Motor neuron (in vitro differentiated cells): ENCODE results near the gene EYA2. TPM values are rescaled to one million over a fixed set of nuclear protein-coding genes. Genes with fewer than 3 reads are reported as not detected.
"Not testable (repeated sequence)": the region's sequence is repeated elsewhere in the genome, so short reads cannot be mapped to it uniquely, and the experiment has no call there.

ENCODE experiments used
- ATAC-seq, 8 experiments: fragments of 200-7000 bp; cut with Tn5 transposase; replicated peaks in 6 of 8; 2 replicates each; pipeline ENCODE4 v1.8.0; 2021; ENCODE audit warnings: mild to moderate bottlenecking in 8 of 8, moderate library complexity in 8 of 8
- H3K27ac ChIP-seq, 2 donors: fragments of 250-450 bp; sonication (Bioruptor Pico); 2 replicates each; pipeline ENCODE4 v1.9.0; 2021; ENCODE audit warnings: antibody characterized with exemption in 2 of 2, mild to moderate bottlenecking in 2 of 2, moderate library complexity in 1 of 2
- H3K4me1 ChIP-seq, 2 donors: fragments of 250-450 bp; sonication (Bioruptor Pico); replicated peaks in 1 of 2; 2 replicates each; pipeline ENCODE4 v1.6.1; 2021; ENCODE audit warnings: antibody characterized with exemption in 2 of 2, mild to moderate bottlenecking in 2 of 2, moderate library complexity in 1 of 2
- H3K4me3 ChIP-seq, 5 donors: fragments of 250-450 bp; sonication (Bioruptor Pico); 2 replicates each; pipeline ENCODE4 v1.9.0; 2021; ENCODE audit warnings: antibody characterized with exemption in 5 of 5, mild to moderate bottlenecking in 5 of 5, moderate library complexity in 4 of 5
- WGBS, 10 experiments: fragments of 450-650 bp; shearing (Covaris generic); methylation state at CpG; one replicate each; pipeline ENCODE4 v1.0.0; 2022; 5-methylcytosine and 5-hydroxymethylcytosine counted together
- in situ Hi-C, 9 experiments: fragments of 400-800 bp; cut with MboI; loops; one replicate each; pipeline ENCODE4 v1.15.0; 2021; ENCODE audit warnings: low sequenced_read_pairs in 9 of 9, low pct_unique_long_range_greater_than_20kb in 2 of 9; ENCODE audit not compliant: unreplicated experiment in 9 of 9
- total RNA-seq, 8 experiments: library from RNA; unstranded; fragments of 300-600 nt; gene quantifications; 2 replicates each; pipeline versions ENCODE4 v1.2.3 to v1.2.4, GENCODE V29; 2022

The EYA2 gene
- total RNA-seq, 8 experiments from 2014 or later = 0.18 to 7.5 (median 1.9) TPM; not detected in 1

GRCh38 chr20:47173596-47174216 is 279.1 kb downstream of the EYA2 start:
- 50 to 92% (median 78%) methylated on average over 1 to 6 of the region's 6 CpGs; no CpG with 5 or more reads in 5 of the 10 experiments for WGBS, 10 experiments
- in situ Hi-C loops = loop anchor here in 5 of 9 experiments (25.0 kb wide), 1 partner anchor 411 kb away; no protein-coding TSS in a partner anchor
- Histone ChIP-seq H3K4me3 (no peak overlapping the region), H3K27ac (no peak overlapping the region), H3K4me1 (no peaks in the 10 kb centered on the region)
- peak in 1 of 8 experiments; percentile 28 for ATAC-seq

GRCh38 chr20:47174456-47175243 is 280.0 kb downstream of the EYA2 start:
- ATAC-seq = no peak
- in situ Hi-C loops = loop anchor here in 6 of 9 experiments (25.0 kb wide), 2 partner anchors 213 to 412 kb away; no protein-coding TSS in a partner anchor
- Histone ChIP-seq H3K4me3 (no peak overlapping the region), H3K4me1 (no peaks in the 10 kb centered on the region), H3K27ac (no peak overlapping the region)
- 18 to 100% (median 81%) methylated on average over 1 to 11 of the region's 21 CpGs; no CpG with 5 or more reads in 2 of the 10 experiments for WGBS, 10 experiments

GRCh38 chr20:47175493-47175892 is 280.9 kb downstream of the EYA2 start:
- Histone ChIP-seq H3K4me3 (no peak overlapping the region), H3K27ac (no peak overlapping the region), H3K4me1 (no peaks in the 10 kb centered on the region)
- WGBS, 10 experiments = 0 to 92% (median 38%) methylated on average over 2 to 4 of the region's 6 CpGs; no CpG with 5 or more reads in 1 of the 10 experiments
- ATAC-seq = no peak
- in situ Hi-C loops = loop anchor here in 2 of 9 experiments (25.0 kb wide), 1 partner anchor 212 kb away; no protein-coding TSS in a partner anchor

GRCh38 chr20:47176217-47176616 is 281.6 kb downstream of the EYA2 start:
- WGBS, 10 experiments = 28 to 96% (median 68%) methylated on average over 2 to 5 of the region's 5 CpGs; no CpG with 5 or more reads in 4 of the 10 experiments
- ATAC-seq = not testable (repeated sequence)

GRCh38 chr20:47178277-47178676 is 283.6 kb downstream of the EYA2 start:
- ATAC-seq = no peak
- no peak overlapping the region for H3K27ac ChIP-seq
- in situ Hi-C loops = loop anchor here in 2 of 9 experiments (25.0 kb wide), 1 partner anchor 209 kb away; no protein-coding TSS in a partner anchor
- no peaks in the 10 kb centered on the region for H3K4me1 ChIP-seq
- H3K4me3 ChIP-seq = no peak overlapping the region
- 0 to 100% (median 75%) methylated on average over 1 to 2 of the region's 3 CpGs; no CpG with 5 or more reads in 6 of the 10 experiments for WGBS, 10 experiments

More at GRCh38 chr20:47176217-47176616, 281.6 kb downstream of the EYA2 start:
- H3K4me1 ChIP-seq, H3K4me3 ChIP-seq, H3K27ac ChIP-seq: not testable (repeated sequence)
- in situ Hi-C loops = loop anchor here in 2 of 9 experiments (25.0 kb wide), 1 partner anchor 211 kb away; no protein-coding TSS in a partner anchor

GRCh38 chr20:47178851-47179250 is 284.2 kb downstream of the EYA2 start:
- in situ Hi-C loops = loop anchor here in 2 of 9 experiments (25.0 kb wide), 1 partner anchor 208 kb away; no protein-coding TSS in a partner anchor
- no peak overlapping the region for H3K27ac ChIP-seq
- H3K4me3 ChIP-seq = no peak overlapping the region
- H3K4me1 ChIP-seq = no peaks in the 10 kb centered on the region
- no peak for ATAC-seq
- WGBS, 10 experiments = no CpG with 5 or more reads among the region's 1 CpG

GRCh38 chr20:47179267-47179666 is 284.6 kb downstream of the EYA2 start:
- in situ Hi-C loops = loop anchor here in 2 of 9 experiments (25.0 kb wide), 1 partner anchor 208 kb away; no protein-coding TSS in a partner anchor
- Histone ChIP-seq H3K4me3 (no peak overlapping the region), H3K4me1 (no peaks in the 10 kb centered on the region), H3K27ac (no peak overlapping the region)
- ATAC-seq = no peak

GRCh38 chr20:47181056-47181862 is 286.6 kb downstream of the EYA2 start:
- in situ Hi-C loops = loop anchor here in 2 of 9 experiments (25.0 kb wide), 1 partner anchor 206 kb away; no protein-coding TSS in a partner anchor
- Histone ChIP-seq H3K4me1 (peaks cover 0 to 2% of the 10 kb centered on the region in 2 donors), H3K27ac (no peak overlapping the region), H3K4me3 (no peak overlapping the region)
- ATAC-seq = peak in 7 of 8 experiments; percentile 38 to 95 (median 82)
- 28 to 100% (median 82%) methylated on average over 2 to 4 of the region's 5 CpGs for WGBS, 10 experiments

- Histone ChIP-seq H3K4me1 (peaks cover 0 to 2% of the 10 kb centered on the region in 2 donors), H3K4me3 (no peak overlapping the region), H3K27ac (no peak overlapping the region)
- peak in 1 of 8 experiments; percentile 44 for ATAC-seq
- in situ Hi-C loops = loop anchor here in 2 of 9 experiments (25.0 kb wide), 1 partner anchor 204 kb away; no protein-coding TSS in a partner anchor
- 0 to 100% (median 60%) methylated on average over 1 to 7 of the region's 9 CpGs; no CpG with 5 or more reads in 1 of the 10 experiments for WGBS, 10 experiments
Measured at GRCh38 chr20:47183367-47183766, 288.7 kb downstream of the EYA2 start.

- no peak overlapping the region for H3K4me3 ChIP-seq
- no peak for ATAC-seq
- H3K4me1 ChIP-seq = peaks cover 0 to 2% of the 10 kb centered on the region in 2 donors
- H3K27ac ChIP-seq = no peak overlapping the region
- 38 to 100% (median 88%) methylated on average over 1 to 18 of the region's 19 CpGs; no CpG with 5 or more reads in 3 of the 10 experiments for WGBS, 10 experiments
- in situ Hi-C loops = loop anchor here in 2 of 9 experiments (25.0 kb wide), 1 partner anchor 200 kb away; no protein-coding TSS in a partner anchor
Measured at GRCh38 chr20:47187450-47188195, 293.0 kb downstream of the EYA2 start.

GRCh38 chr20:47188540-47188939 is 293.9 kb downstream of the EYA2 start:
- Histone ChIP-seq H3K27ac (no peak overlapping the region), H3K4me3 (no peak overlapping the region), H3K4me1 (peaks cover 0 to 2% of the 10 kb centered on the region in 2 donors)
- in situ Hi-C loops = loop anchor here in 2 of 9 experiments (25.0 kb wide), 1 partner anchor 199 kb away; no protein-coding TSS in a partner anchor
- no peak for ATAC-seq
- 31 to 100% (median 78%) methylated on average over 2 to 4 of the region's 5 CpGs; no CpG with 5 or more reads in 2 of the 10 experiments for WGBS, 10 experiments
